Effector memory CD8-positive, alpha-beta T cell (primary cell): ENCODE measurements around the gene LIM2.
"Not testable (repeated sequence)": the region's sequence is repeated elsewhere in the genome, so short reads cannot be mapped to it uniquely, and the experiment has no call there.

ENCODE experiments used
- ATAC-seq: fragments of 150-1000 bp; cut with Tn5 transposase; replicated peaks from 2 replicates; pipeline ENCODE4 v1.10.0; 2021; ENCODE audit warnings: mild to moderate bottlenecking, moderate library complexity
- DNase-seq, 3 experiments: peaks; one replicate each; pipeline ENCODE4 v3.0.0; 2021
- H3K27ac Mint-ChIP-seq, 2 donors: one replicate each; pipeline ENCODE4 v1.8.0; 2022; ENCODE audit warnings: mild to moderate bottlenecking in 2 of 2, mixed read lengths in 2 of 2, moderate library complexity in 2 of 2
- H3K27me3 Mint-ChIP-seq, 2 donors: one replicate each; pipeline ENCODE4 v1.8.0; 2022; ENCODE audit warnings: mixed read lengths in 2 of 2
- H3K36me3 Mint-ChIP-seq: one replicate; pipeline ENCODE4 v1.8.0; 2022; ENCODE audit warnings: mild to moderate bottlenecking, moderate library complexity, mixed read lengths; ENCODE audit not compliant: insufficient read depth
- H3K4me1 Mint-ChIP-seq, 2 donors: one replicate each; pipeline ENCODE4 v1.8.0; 2022; ENCODE audit warnings: low read depth in 2 of 2, mixed read lengths in 2 of 2
- H3K4me3 Mint-ChIP-seq, 2 donors: one replicate each; pipeline ENCODE4 v1.8.0; 2022; ENCODE audit warnings: mild to moderate bottlenecking in 2 of 2, mixed read lengths in 2 of 2, moderate library complexity in 2 of 2
- H3K9me3 Mint-ChIP-seq, 2 donors: one replicate each; pipeline ENCODE4 v1.8.0; 2022; ENCODE audit warnings: mixed read lengths in 2 of 2
- total RNA-seq, 9 experiments: gene quantifications; one replicate each; lab custom pipeline; 2026; lab: John Stamatoyannopoulos, UW

The LIM2 gene, protein sequence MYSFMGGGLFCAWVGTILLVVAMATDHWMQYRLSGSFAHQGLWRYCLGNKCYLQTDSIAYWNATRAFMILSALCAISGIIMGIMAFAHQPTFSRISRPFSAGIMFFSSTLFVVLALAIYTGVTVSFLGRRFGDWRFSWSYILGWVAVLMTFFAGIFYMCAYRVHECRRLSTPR
- total RNA-seq, result 0 to 1.3 (median 0.20) reads per million in 9 experiments

DNA sequence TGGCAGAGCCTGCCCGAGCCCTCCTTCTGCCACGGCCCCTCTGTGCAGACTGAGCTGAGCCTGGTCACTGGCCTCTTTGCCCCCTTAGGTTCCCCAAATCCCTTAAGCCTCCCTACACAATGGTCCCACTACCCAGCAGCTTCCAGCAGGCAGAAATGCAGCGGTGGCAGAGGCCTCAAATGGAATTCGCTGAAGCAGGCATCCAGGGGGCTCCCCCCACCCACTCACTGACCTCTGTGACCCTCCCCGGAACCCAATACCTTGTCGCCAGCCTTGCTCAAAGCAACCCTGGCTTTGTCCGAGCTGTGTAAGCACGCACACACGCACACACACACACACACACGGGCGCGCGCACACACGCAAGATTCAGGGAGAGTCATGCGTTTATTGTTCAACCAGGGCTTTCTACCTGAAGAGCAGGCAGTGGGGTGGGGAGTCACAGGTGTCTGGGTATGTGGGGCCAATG is at the start of gene LIM2:
LIM2 (minus strand) TSS at position 51 of the 466 bp plus-strand sequence. CDS start 531 bp downstream, outside the sequence.
- DNase-seq, result no peak
- H3K4me3 Mint-ChIP-seq, result peak within 1 kb of the TSS; percentile 86 to 95
- ATAC-seq, result no peak
- H3K27ac Mint-ChIP-seq, result peak within 1 kb of the TSS; percentile 91 to 97
- H3K27me3 Mint-ChIP-seq, result no peaks in the 10 kb centered on the region
- H3K9me3 Mint-ChIP-seq, result no peaks in the 10 kb centered on the region
- peaks cover 10% of the 10 kb centered on the region for H3K36me3 Mint-ChIP-seq
- H3K4me1 Mint-ChIP-seq, result peaks cover 29 to 44% of the 10 kb centered on the region in 2 donors

DNA sequence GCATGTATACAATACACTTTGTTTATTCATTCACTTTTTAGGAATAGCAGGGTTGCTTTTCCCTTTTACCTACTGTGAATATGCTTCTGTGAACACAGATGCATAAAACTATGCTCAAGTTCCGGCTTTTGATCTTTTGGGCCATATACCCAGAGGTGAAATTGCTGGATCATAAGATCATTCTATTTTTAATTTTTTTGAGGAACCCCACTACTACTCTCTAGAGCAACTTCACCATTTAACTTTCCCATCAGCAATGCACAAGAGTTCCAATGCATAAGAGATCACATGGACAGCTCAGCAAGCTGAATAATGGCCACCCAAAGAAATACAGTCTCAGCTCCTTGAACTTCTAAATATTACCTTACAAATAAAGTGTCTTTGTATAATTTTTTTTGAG is 46.7 kb upstream of the LIM2 start:
- H3K27me3 Mint-ChIP-seq, result peaks cover 16 to 37% of the 10 kb centered on the region in 2 donors
- no peak for ATAC-seq
- H3K27ac Mint-ChIP-seq, result no peak overlapping the region
- no peak overlapping the region for H3K4me3 Mint-ChIP-seq
- H3K9me3 Mint-ChIP-seq, result no peaks in the 10 kb centered on the region
- DNase-seq, result no peak
- H3K4me1 Mint-ChIP-seq, result peaks cover 9 to 15% of the 10 kb centered on the region in 2 donors
- H3K36me3 Mint-ChIP-seq, result peaks cover 3% of the 10 kb centered on the region

DNA sequence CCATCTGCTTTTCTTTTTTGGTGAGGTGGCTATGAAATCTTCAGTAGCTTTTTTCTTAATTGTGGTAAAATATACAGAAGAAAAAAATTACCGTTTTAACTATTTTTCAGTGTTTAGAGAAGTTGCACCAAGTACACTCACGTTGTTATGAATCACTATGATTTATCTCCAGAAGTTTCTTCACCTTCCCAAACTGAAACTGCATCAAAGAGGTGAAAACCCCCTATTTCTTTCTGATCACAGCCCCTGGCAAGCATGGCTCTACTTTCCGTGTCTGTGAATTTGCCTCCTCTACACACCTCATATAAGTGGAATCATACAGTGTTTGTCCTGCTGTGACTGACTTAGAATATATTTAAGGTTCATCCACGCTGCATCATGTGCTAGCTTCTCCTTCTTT is 45.3 kb upstream of the LIM2 start:
- ATAC-seq, result no peak
- H3K4me1 Mint-ChIP-seq, result peaks cover under 1 to 2% of the 10 kb centered on the region in 2 donors
- no peaks in the 10 kb centered on the region for H3K9me3 Mint-ChIP-seq
- no peak overlapping the region for H3K4me3 Mint-ChIP-seq
- no peak for DNase-seq
- H3K27ac Mint-ChIP-seq, result no peak overlapping the region
- peaks cover 3% of the 10 kb centered on the region for H3K36me3 Mint-ChIP-seq
- peaks cover 16 to 32% of the 10 kb centered on the region in 2 donors for H3K27me3 Mint-ChIP-seq

DNA sequence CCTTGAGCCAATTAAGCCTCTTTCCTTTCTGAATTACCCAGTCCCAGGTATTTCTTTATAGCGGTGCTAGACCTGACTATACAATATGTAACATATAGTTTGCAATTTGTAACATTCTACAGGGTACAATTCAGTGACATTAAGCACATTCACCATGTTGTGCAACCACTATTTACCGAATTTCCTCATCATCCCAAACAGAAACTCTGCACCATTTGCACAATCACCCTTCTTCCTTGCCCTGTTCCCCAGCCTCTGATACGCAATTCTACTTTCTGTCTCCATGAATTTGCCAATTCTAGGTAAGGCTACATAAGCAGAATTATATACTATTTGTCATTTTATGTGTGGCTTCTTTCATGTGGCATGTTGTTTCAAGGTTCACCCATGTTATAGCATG is 43.4 kb upstream of the LIM2 start:
- no peak overlapping the region for H3K4me3 Mint-ChIP-seq
- ATAC-seq, result no peak
- H3K36me3 Mint-ChIP-seq, result peaks cover 3% of the 10 kb centered on the region
- H3K27ac Mint-ChIP-seq, result no peak overlapping the region
- no peaks in the 10 kb centered on the region for H3K9me3 Mint-ChIP-seq
- no peak for DNase-seq
- H3K4me1 Mint-ChIP-seq, result peaks cover 0 to 2% of the 10 kb centered on the region in 2 donors
- peaks cover 16 to 25% of the 10 kb centered on the region in 2 donors for H3K27me3 Mint-ChIP-seq

DNA sequence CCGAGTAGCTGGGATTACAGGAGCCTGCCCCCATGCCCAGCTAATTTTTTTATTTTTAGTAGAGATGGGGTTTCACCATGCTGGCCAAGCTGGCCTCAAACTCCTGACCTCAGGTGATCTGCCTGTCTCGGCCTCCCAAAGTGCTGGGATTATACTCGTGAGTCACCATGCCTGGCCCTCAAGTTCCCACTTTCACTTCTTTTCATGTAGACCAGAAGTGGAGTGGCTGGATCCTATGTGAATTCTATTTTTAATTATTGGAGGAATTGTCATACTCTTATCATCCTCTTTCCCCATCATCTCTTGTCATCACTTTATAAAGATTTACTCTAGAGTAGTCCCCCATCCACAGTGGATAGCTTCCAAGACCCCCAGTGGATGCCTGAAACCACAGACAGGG is 42.4 kb upstream of the LIM2 start:
- H3K27ac Mint-ChIP-seq, result no peak overlapping the region
- peaks cover 3% of the 10 kb centered on the region for H3K36me3 Mint-ChIP-seq
- peaks cover 10 to 24% of the 10 kb centered on the region in 2 donors for H3K27me3 Mint-ChIP-seq
- no peak for ATAC-seq
- peaks cover 0 to 2% of the 10 kb centered on the region in 2 donors for H3K4me1 Mint-ChIP-seq
- no peaks in the 10 kb centered on the region for H3K9me3 Mint-ChIP-seq
- no peak for DNase-seq
- H3K4me3 Mint-ChIP-seq, result no peak overlapping the region

DNA sequence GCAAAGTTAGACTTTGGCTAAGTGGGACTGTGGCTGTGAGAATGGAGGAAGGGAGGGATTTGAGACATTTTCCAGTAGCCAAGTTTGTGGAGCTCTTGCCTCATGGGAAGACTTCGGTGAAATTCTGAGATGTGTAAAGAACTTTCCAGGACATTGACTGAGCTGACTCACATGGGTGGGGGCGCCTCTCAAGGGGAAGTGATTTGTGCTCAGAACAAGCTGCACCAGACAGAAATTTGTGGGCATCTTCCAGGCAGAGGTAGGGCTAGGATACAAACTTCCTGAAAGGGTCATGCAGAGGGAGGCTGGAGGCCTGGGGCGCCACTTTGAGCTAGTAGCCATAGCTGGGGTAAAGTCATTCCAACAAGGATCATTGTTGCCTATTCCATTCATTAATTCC is 39.4 kb upstream of the LIM2 start:
- Mint-ChIP-seq H3K9me3 (no peaks in the 10 kb centered on the region), H3K27me3 (peaks cover 9 to 37% of the 10 kb centered on the region in 2 donors), H3K4me3 (no peak overlapping the region), H3K27ac (no peak overlapping the region), H3K36me3 (peaks cover 8% of the 10 kb centered on the region), H3K4me1 (peaks cover under 1 to 2% of the 10 kb centered on the region in 2 donors)
- ATAC-seq (no peak), DNase-seq (no peak)

DNA sequence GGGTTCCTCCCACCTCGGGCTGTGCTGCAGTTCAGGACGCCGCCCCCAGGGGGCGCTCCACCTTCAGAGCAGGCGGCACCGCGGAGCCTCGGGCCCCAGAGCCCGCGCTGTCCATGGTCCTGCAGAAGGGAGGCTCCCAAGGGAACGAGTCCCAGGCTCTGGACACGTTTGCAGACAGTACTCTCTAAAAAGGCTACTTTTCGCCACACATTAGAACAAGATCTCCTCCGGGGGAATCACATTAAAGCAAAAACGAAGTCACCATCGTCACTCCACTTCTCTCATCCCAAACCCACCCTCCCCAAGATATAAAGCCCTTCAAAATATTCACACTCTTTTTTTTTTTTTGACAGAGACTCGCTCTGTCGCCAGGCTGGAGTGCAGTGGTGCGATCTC is 34.3 kb upstream of the LIM2 start:
- H3K4me1 Mint-ChIP-seq, result peaks cover 6 to 9% of the 10 kb centered on the region in 2 donors
- peaks cover 15% of the 10 kb centered on the region for H3K36me3 Mint-ChIP-seq
- peak overlapping the region; percentile 44 to 71 for H3K27ac Mint-ChIP-seq
- H3K9me3 Mint-ChIP-seq, result no peaks in the 10 kb centered on the region
- peak; percentile 88 for ATAC-seq
- H3K4me3 Mint-ChIP-seq, result peak overlapping the region in 1 of 2 donors; percentile 47
- peak; percentile 83 to 86 (median 85) for DNase-seq
- peaks cover 24 to 58% of the 10 kb centered on the region in 2 donors for H3K27me3 Mint-ChIP-seq

DNA sequence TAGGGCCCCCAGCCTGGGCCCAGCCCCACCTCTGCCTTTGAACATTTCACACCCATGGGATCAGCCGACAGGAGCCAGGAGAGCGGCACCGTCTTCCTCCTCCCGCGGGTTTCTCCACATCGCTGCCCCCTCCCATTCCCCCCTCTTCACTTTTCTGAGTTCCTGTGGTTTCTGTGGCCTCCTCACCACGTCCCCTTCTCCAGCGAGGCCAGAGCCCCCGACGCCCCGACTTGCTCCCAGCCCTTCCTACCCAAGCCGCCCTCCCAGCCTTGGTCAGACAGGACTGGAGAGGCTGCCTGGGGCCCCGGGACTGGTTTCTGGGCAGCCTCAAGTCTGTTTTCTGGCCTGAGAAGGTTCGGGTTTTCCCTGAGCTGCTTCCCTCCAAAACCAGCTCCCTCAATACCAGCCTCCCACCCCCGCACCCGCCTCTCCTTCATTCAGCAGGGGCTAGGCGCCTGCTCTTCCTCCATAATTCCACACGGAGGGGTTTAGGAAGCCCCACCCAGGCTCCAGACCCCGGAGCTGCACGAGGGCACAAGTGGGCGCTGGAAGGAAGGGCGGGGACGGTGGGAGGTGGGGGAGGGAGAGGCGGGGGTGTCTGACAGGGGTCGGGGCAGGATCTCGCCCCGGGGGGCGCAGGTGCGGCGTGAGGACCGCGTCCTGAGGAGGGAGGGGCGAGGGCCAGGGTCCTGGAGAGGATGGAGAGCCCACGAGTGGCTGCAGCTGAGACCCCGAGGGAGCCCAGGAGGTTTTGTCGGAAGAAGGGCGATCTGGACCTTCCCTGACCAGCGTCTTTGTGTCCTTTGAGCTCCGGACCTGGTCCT is 33.7 kb upstream of the LIM2 start:
- peak overlapping the region in 1 of 2 donors; percentile 8 for H3K4me3 Mint-ChIP-seq
- H3K36me3 Mint-ChIP-seq, result peaks cover 15% of the 10 kb centered on the region
- peaks cover 20 to 58% of the 10 kb centered on the region in 2 donors for H3K27me3 Mint-ChIP-seq
- peak overlapping the region; percentile 44 to 71 for H3K27ac Mint-ChIP-seq
- DNase-seq (no peak), ATAC-seq (no peak)
- no peaks in the 10 kb centered on the region for H3K9me3 Mint-ChIP-seq
- H3K4me1 Mint-ChIP-seq, result peaks cover 6 to 9% of the 10 kb centered on the region in 2 donors

DNA sequence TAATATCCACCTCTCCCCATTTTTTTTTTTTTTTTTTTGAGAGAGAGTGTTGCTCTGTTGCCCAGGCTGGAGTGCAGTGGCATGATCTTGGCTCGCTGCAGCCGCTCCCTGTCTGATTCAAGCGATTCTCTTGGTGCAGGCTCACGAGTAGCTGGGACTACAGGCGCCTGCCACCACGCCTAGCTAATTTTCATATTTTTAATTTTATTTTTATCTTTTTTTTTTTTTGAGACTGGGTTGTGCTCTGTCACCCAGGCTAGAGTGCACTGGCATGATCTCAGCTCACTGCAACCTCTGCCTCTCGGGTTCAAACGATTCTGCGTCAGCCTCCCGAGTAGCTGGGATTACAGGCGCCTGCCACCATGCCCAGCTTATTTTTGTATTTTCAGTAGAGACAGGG is 32.7 kb upstream of the LIM2 start:
- not testable (repeated sequence) for DNase-seq, H3K4me3 Mint-ChIP-seq, ATAC-seq, H3K27ac Mint-ChIP-seq, H3K9me3 Mint-ChIP-seq, H3K4me1 Mint-ChIP-seq
- H3K27me3 Mint-ChIP-seq, result peaks cover 20 to 59% of the 10 kb centered on the region in 2 donors
- H3K36me3 Mint-ChIP-seq, result peaks cover 15% of the 10 kb centered on the region

DNA sequence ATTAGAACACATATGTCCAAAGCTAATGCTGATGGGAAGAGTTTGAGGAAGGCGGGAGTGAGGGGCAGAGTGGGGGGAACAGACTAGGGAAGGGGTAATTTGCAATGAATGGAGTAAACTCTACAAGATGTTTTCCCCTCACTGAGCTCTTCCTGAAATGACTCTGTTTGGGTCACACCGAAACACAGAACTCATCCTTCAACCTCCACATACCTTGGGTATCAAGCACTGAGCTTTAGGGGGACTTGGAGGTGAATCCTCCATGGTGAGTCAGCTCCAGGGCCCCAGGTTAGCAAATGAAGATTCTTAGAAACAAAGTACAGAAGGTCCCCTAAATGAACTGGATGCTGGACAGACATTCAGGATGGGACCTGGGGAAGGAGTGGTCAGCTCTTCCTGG is 30.9 kb upstream of the LIM2 start:
- ATAC-seq (no peak), DNase-seq (no peak)
- Mint-ChIP-seq H3K27ac (no peak overlapping the region), H3K27me3 (peaks cover 20 to 59% of the 10 kb centered on the region in 2 donors), H3K4me1 (peaks cover 6 to 9% of the 10 kb centered on the region in 2 donors), H3K9me3 (no peaks in the 10 kb centered on the region), H3K4me3 (no peak overlapping the region), H3K36me3 (peaks cover 15% of the 10 kb centered on the region)

DNA sequence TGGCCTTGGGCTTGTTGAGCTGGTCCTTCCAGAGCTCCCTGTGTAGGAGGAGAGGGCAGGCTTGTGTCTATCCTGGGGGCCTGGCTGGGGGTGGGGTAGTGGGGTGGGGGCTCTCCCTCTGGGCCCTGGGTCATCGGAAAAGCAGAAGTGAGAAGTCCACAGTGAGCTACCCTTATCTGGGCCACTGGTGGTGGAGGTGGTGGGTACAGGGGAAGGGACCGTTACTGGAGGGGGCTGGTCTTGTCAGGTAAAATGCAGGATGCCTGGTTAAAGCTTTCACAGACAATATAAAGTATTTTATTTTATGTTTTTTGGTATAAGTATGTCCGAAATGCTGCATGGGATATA is 30.0 kb upstream of the LIM2 start:
- Mint-ChIP-seq H3K4me3 (no peak overlapping the region), H3K27ac (no peak overlapping the region), H3K9me3 (no peaks in the 10 kb centered on the region), H3K4me1 (peaks cover 6 to 9% of the 10 kb centered on the region in 2 donors), H3K27me3 (peaks cover 20 to 52% of the 10 kb centered on the region in 2 donors), H3K36me3 (peaks cover 15% of the 10 kb centered on the region)
- no peak for DNase-seq
- peak; percentile 11 for ATAC-seq

DNA sequence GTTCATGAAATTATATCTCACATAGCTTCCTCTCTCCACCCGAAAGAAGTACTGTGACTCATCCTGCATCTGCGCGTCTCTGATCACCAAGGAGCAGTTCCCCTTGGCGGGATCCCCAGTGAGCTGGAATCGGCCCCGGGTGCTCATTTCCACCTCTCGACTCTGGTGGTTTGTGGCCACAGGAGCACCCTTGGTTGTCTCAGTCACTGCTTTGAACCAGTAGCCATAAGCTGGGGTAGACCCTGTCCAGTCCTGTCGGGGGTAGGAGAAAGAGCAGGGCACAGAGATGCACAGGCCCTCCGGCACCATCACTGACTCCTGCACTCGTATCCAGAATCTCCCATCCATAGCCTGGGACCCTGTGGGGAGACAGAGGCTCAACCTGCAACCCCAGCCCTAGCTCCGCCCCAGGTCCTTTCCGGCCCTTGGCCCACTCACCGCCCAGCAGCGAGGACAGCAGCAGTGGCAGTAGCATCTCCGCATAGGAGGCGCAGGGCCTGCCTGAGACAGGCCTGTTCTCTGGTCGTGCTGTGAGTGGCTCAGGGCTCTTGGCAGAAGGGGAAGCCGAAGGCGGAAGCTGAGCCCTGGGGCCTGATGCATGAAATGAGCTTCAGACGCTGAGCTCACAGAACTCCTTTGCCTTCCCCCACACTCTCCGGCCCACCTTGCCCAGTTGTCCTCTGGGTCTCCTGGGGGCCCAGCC is 29.5 kb upstream of the LIM2 start, which contains the start of gene SIGLEC10:
SIGLEC10 (minus strand) TSS at position 536 of the 703 bp plus-strand sequence; CDS start at position 475, 61 bp downstream.
- ATAC-seq (peak; percentile 66), DNase-seq (no peak)
- no peaks in the 10 kb centered on the region for H3K9me3 Mint-ChIP-seq
- no peak within 1 kb of the TSS for H3K27ac Mint-ChIP-seq
- peaks cover 20 to 47% of the 10 kb centered on the region in 2 donors for H3K27me3 Mint-ChIP-seq
- peak within 1 kb of the TSS in 1 of 2 donors; percentile 50 for H3K4me3 Mint-ChIP-seq
- H3K4me1 Mint-ChIP-seq, result peaks cover 6 to 9% of the 10 kb centered on the region in 2 donors
- peaks cover 11% of the 10 kb centered on the region for H3K36me3 Mint-ChIP-seq

DNA sequence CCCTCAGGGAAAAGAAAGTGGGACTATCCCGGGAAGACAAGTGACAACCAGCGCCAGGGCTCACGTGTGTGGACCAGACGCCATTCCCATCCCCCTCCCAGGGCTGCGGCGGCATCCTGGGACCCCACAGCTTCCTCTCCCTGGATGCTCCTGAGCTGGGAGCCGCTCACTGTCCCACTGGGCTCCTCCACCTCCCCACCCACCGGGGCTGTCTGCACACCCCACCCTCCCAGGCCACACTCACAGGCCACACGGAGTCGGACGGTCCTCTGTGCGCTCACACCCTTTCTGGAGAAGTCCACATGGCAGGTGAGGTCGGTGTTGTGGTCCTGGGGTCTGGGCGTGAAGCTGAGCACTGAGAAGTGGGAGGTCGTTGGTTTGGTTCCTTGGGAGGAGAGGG is 28.6 kb upstream of the LIM2 start:
- peaks cover 15 to 40% of the 10 kb centered on the region in 2 donors for H3K27me3 Mint-ChIP-seq
- H3K36me3 Mint-ChIP-seq, H3K4me3 Mint-ChIP-seq, ATAC-seq, H3K27ac Mint-ChIP-seq, DNase-seq, H3K9me3 Mint-ChIP-seq, H3K4me1 Mint-ChIP-seq: not testable (repeated sequence)
